Neural cell (in vitro differentiated cells): Measurements from ENCODE around the gene TBX5. TPM values are rescaled to one million over a fixed set of nuclear protein-coding genes. Genes with fewer than 3 reads are reported as not detected.
"Not testable (repeated sequence)": the region's sequence is repeated elsewhere in the genome, so short reads cannot be mapped to it uniquely, and the experiment has no call there.

ENCODE experiments used
- H2AFZ ChIP-seq: fragments of 200-600, 300-800 bp; sonication (generic), shearing (Covaris generic); 2 replicates; pipeline ENCODE4 v1.6.0; 2014; ENCODE audit warnings: low read depth, mild to moderate bottlenecking, antibody characterized with exemption, low read length, moderate library complexity
- H3F3A ChIP-seq: fragments of 200-600 bp; shearing (Covaris generic); 2 replicates; pipeline ENCODE4 v1.6.1; 2016; ENCODE audit warnings: mild to moderate bottlenecking, moderate library complexity, mixed read lengths, antibody characterized with exemption, low read length; ENCODE audit not compliant: insufficient read depth, poor library complexity, severe bottlenecking
- H3K27ac ChIP-seq: fragments of 200-600, 300-800 bp; sonication (generic), shearing (Covaris generic); 2 replicates; pipeline ENCODE4 v1.5.1; 2014; ENCODE audit warnings: mild to moderate bottlenecking, low read length, moderate library complexity
- H3K27me3 ChIP-seq: fragments of 300-800, 200-600 bp; sonication (generic), shearing (Covaris generic); 2 replicates; pipeline ENCODE4 v1.6.0; 2014; ENCODE audit warnings: mild to moderate bottlenecking, low read depth, low read length, moderate library complexity; ENCODE audit not compliant: insufficient read depth
- H3K36me3 ChIP-seq: fragments of 300-800, 200-600 bp; sonication (generic), shearing (Covaris generic); 2 replicates; pipeline ENCODE4 v1.5.1; 2014; ENCODE audit warnings: mild to moderate bottlenecking, antibody characterized with exemption, low read length, moderate library complexity; ENCODE audit not compliant: insufficient read depth
- H3K4me2 ChIP-seq: fragments of 300-800, 200-600 bp; sonication (generic), shearing (Covaris generic); 2 replicates; pipeline ENCODE4 v1.6.0; 2014; ENCODE audit warnings: mild to moderate bottlenecking, low read length
- H3K4me3 ChIP-seq: fragments of 300-800, 200-600 bp; sonication (generic), shearing (Covaris generic); 2 replicates; pipeline ENCODE4 v1.5.1; 2014; ENCODE audit warnings: mild to moderate bottlenecking, low read length, moderate library complexity
- H3K79me2 ChIP-seq: fragments of 200-600 bp; shearing (Covaris generic); replicated peaks from 2 replicates; pipeline ENCODE4 v1.6.0; 2014; ENCODE audit warnings: mild to moderate bottlenecking, low read length, moderate library complexity; ENCODE audit not compliant: insufficient read depth
- H3K9ac ChIP-seq: fragments of 300-800, 200-600 bp; sonication (generic), shearing (Covaris generic); 2 replicates; pipeline ENCODE4 v1.6.1; 2016; ENCODE audit warnings: mild to moderate bottlenecking, low read length, mixed read lengths
- H3K9me2 ChIP-seq: fragments of 200-600 bp; shearing (Covaris generic); 2 replicates; pipeline ENCODE4 v1.6.1; 2016; ENCODE audit warnings: mild to moderate bottlenecking, low read length, mixed read lengths; ENCODE audit not compliant: insufficient read depth
- H3K9me3 ChIP-seq: fragments of 200-600, 300-800 bp; sonication (generic), shearing (Covaris generic); 2 replicates; pipeline ENCODE4 v1.6.1; 2016; ENCODE audit warnings: mild to moderate bottlenecking, mixed run types, low read length, moderate library complexity, mixed read lengths
- H4K20me1 ChIP-seq: fragments of 200-600 bp; shearing (Covaris generic); 2 replicates; pipeline ENCODE4 v1.6.1; 2016; ENCODE audit warnings: mild to moderate bottlenecking, mixed run types; ENCODE audit not compliant: insufficient read depth
- MXI1 ChIP-seq: fragments of 450-650 bp; conservative IDR thresholded peaks from 2 replicates; pipeline ENCODE4 v1.6.1; 2014; ENCODE audit warnings: antibody characterized with exemption, mild to moderate bottlenecking; ENCODE audit not compliant: poor library complexity, severe bottlenecking
- POLR2AphosphoS5 ChIP-seq: IDR thresholded peaks from 2 replicates; pipeline ENCODE4 v1.6.1; 2012
- RAD21 ChIP-seq: fragments of 450-650 bp; conservative IDR thresholded peaks from 2 replicates; pipeline ENCODE4 v1.6.1; 2014; ENCODE audit warnings: antibody characterized with exemption, mild to moderate bottlenecking, moderate library complexity
- SMC3 ChIP-seq: fragments of 450-650 bp; conservative IDR thresholded peaks from 2 replicates; pipeline ENCODE4 v1.6.1; 2014; ENCODE audit warnings: antibody characterized with exemption, mild to moderate bottlenecking, moderate library complexity; ENCODE audit not compliant: poor library complexity
- TAF1 ChIP-seq: IDR thresholded peaks from 2 replicates; pipeline ENCODE4 v1.6.1; 2012; ENCODE audit warnings: low read depth
- polyA plus RNA-seq: library from polyadenylated mRNA; depleted of rRNA; stranded (reverse); fragments of >200 nt; gene quantifications from 2 replicates; pipeline ENCODE4 v1.2.3, GENCODE V29; 2014
- TF ChIP-seq, protein P1 (sequence below): fragments of 450-650 bp; IDR thresholded peaks from 2 replicates; pipeline ENCODE4 v1.5.1; 2014; ENCODE audit warnings: antibody characterized with exemption, mild to moderate bottlenecking, moderate library complexity; ENCODE audit not compliant: poor library complexity, severe bottlenecking
- TF ChIP-seq, protein P2 (sequence below): IDR thresholded peaks from 2 replicates; pipeline ENCODE4 v1.6.1; 2012; ENCODE audit warnings: borderline replicate concordance

TBX5 gene
- polyA plus RNA-seq, 1 donor from 2014 or later: not detected

DNA sequence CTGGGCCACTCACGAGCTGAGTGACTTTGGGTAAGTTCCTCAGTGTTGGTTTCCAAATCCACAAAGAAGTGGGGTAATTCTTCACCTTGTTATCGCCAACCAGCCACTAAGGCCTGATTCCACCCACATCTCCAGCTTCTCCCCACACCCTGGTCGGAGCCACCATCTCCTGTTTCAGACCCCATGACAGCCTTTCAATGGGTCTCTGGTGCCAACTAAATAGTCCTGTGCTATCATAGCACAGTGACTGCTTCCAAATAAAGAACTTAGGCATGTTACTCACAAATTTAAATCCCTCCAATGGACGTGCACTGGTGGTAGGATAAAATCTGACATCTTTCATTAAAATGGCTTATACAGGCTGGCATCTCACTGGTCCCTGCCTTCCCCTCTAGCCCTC is 44.0 kb downstream of the TBX5 start (continued):
- TF ChIP-seq MXI1 (no peak), RAD21 (no peak)

DNA sequence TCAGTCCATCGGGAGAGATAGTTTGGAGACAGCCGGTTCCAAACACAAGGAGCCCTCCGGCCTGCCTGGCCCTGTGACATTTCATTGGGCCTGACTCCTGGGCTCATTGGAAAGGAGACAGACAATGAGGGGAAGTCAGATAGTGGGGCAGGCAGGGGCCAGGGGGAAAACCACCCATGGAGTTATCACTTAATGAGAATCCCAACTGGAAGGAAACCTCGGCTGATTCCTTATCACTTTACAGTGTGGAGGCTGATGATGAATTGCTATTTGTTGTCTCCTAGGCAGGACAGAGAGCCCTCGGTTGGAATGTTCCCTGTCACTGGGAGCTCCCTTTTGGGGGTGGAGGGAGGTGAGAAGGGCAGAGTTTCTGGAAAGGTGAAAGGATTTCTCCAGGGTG is 44.4 kb downstream of the TBX5 start:
- no peaks in the 10 kb centered on the region for H3K36me3 ChIP-seq
- no peaks in the 10 kb centered on the region for H4K20me1 ChIP-seq
- no peak overlapping the region for H3K27ac ChIP-seq
- H3K9me2 ChIP-seq: no peaks in the 10 kb centered on the region
- H2AFZ ChIP-seq: no peak overlapping the region
- no peaks in the 10 kb centered on the region for H3F3A ChIP-seq
- no peak overlapping the region for H3K4me3 ChIP-seq
- no peaks in the 10 kb centered on the region for H3K79me2 ChIP-seq
- H3K4me2 ChIP-seq: no peak overlapping the region
- H3K9me3 ChIP-seq: no peaks in the 10 kb centered on the region
- TF ChIP-seq, protein P1, sequence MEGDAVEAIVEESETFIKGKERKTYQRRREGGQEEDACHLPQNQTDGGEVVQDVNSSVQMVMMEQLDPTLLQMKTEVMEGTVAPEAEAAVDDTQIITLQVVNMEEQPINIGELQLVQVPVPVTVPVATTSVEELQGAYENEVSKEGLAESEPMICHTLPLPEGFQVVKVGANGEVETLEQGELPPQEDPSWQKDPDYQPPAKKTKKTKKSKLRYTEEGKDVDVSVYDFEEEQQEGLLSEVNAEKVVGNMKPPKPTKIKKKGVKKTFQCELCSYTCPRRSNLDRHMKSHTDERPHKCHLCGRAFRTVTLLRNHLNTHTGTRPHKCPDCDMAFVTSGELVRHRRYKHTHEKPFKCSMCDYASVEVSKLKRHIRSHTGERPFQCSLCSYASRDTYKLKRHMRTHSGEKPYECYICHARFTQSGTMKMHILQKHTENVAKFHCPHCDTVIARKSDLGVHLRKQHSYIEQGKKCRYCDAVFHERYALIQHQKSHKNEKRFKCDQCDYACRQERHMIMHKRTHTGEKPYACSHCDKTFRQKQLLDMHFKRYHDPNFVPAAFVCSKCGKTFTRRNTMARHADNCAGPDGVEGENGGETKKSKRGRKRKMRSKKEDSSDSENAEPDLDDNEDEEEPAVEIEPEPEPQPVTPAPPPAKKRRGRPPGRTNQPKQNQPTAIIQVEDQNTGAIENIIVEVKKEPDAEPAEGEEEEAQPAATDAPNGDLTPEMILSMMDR: no peak
- no peak for TF ChIP-seq POLR2AphosphoS5
- no peak for TF ChIP-seq TAF1
- TF ChIP-seq, protein P2, sequence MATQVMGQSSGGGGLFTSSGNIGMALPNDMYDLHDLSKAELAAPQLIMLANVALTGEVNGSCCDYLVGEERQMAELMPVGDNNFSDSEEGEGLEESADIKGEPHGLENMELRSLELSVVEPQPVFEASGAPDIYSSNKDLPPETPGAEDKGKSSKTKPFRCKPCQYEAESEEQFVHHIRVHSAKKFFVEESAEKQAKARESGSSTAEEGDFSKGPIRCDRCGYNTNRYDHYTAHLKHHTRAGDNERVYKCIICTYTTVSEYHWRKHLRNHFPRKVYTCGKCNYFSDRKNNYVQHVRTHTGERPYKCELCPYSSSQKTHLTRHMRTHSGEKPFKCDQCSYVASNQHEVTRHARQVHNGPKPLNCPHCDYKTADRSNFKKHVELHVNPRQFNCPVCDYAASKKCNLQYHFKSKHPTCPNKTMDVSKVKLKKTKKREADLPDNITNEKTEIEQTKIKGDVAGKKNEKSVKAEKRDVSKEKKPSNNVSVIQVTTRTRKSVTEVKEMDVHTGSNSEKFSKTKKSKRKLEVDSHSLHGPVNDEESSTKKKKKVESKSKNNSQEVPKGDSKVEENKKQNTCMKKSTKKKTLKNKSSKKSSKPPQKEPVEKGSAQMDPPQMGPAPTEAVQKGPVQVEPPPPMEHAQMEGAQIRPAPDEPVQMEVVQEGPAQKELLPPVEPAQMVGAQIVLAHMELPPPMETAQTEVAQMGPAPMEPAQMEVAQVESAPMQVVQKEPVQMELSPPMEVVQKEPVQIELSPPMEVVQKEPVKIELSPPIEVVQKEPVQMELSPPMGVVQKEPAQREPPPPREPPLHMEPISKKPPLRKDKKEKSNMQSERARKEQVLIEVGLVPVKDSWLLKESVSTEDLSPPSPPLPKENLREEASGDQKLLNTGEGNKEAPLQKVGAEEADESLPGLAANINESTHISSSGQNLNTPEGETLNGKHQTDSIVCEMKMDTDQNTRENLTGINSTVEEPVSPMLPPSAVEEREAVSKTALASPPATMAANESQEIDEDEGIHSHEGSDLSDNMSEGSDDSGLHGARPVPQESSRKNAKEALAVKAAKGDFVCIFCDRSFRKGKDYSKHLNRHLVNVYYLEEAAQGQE: no peak
- TF ChIP-seq SMC3: no peak
- no peaks in the 10 kb centered on the region for H3K27me3 ChIP-seq
- no peak overlapping the region for H3K9ac ChIP-seq

DNA sequence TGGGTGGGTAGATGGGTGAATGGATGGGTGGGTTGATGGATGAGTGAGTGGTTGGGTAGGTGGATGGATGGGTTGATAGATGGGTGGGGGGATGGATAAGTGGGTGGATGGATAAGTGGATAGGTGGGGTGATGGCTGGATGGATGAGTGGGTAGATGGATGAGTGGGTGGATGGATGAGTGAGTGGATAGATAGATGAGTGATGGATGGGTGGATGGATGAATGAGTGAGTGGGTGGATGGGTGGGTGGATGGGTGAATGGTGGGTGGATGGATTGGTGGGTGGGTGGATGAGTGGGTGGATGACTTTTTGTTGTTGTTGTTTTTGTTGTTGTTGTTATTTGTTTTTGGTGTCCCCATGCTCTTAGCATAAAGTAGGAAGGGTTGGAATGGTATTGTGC is 45.5 kb downstream of the TBX5 start:
- Histone ChIP-seq H3K4me2 (no peak overlapping the region), H4K20me1 (no peaks in the 10 kb centered on the region), H3K4me3 (no peak overlapping the region), H3K9me2 (no peaks in the 10 kb centered on the region), H3K9me3 (no peaks in the 10 kb centered on the region), H3K27ac (no peak overlapping the region), H3K27me3 (no peaks in the 10 kb centered on the region), H2AFZ (no peak overlapping the region), H3K36me3 (no peaks in the 10 kb centered on the region), H3K79me2 (no peaks in the 10 kb centered on the region), H3K9ac (no peak overlapping the region), H3F3A (no peaks in the 10 kb centered on the region)
- TF ChIP-seq POLR2AphosphoS5: no peak

DNA sequence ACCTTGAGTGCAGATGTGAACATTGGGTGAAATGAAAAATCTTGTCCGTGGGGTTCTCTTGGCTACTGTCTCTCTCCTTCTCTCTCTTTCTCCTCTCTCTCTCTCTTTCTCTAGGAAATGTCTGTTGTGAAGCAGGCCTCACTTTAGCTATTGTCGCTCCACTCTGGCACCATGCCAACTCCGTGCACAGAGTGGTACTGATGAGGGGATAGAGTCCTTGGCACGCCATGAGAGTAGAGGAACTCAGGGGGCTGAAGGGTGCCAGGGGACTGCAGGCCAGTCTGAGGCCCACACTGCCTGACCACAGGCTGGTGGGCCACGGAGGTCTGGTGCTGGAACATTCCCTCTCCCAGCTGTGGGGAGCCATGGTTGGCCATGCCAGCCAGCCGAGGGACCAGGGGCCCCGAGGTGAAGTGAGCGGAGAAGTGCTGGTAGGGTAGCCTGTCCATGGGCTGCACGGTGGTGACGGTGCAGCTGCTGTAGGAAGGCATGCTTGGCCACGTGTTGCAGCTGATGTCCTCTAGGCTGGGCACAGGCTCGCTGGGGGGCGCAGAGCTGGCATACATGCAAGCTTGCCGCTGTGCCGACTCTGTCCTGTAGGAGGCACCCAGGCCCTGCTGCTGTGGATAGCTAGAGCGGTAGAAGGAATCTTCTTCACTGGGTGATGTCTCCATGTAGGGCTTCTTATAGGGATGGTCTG is 50.4 kb downstream of the TBX5 start:
- Histone ChIP-seq H3F3A (no peaks in the 10 kb centered on the region), H3K79me2 (no peaks in the 10 kb centered on the region), H3K9ac (no peak overlapping the region), H4K20me1 (no peaks in the 10 kb centered on the region), H3K4me2 (no peak overlapping the region), H3K9me2 (no peaks in the 10 kb centered on the region), H3K27ac (no peak overlapping the region), H3K4me3 (no peak overlapping the region), H3K27me3 (no peaks in the 10 kb centered on the region), H3K36me3 (no peaks in the 10 kb centered on the region), H2AFZ (no peak overlapping the region), H3K9me3 (no peaks in the 10 kb centered on the region)
- TF ChIP-seq MXI1: no peak

DNA sequence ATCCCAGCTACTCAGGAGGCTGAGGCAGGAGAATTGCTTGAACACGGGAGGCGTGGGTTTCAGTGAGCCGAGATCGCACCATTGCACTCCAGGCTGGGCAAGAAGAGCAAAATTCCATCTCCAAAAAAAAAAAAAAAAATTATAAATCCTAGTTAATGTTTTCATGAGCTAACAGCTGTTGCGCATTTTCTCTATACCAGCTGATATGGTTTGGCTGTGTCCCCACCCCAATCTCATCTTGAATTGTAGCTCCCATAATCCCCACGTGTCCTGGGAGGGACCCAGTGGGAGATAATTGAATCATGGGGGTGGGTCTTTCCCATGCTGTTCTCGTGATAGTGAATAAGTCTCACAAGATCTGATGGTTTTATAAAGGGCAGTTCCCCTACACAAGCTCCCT is 56.7 kb downstream of the TBX5 start:
- H2AFZ ChIP-seq, H3K9me2 ChIP-seq, H3K4me2 ChIP-seq, H3K27me3 ChIP-seq, H4K20me1 ChIP-seq, H3K9me3 ChIP-seq, H3K9ac ChIP-seq, H3F3A ChIP-seq, H3K36me3 ChIP-seq, H3K27ac ChIP-seq, H3K4me3 ChIP-seq, H3K79me2 ChIP-seq: not testable (repeated sequence)
